LNCaP clone FGC (cell line): ENCODE measurements around the gene MBL2.

Source experiments
- DNase-seq: peaks from one replicate; pipeline ENCODE4 v3.0.0-alpha.2; 2011; ENCODE audit warnings: low read depth
- H3K4me3 ChIP-seq: 2 replicates; pipeline ENCODE4 v1.5.1; 2011; ENCODE audit warnings: mild to moderate bottlenecking, low read depth, low read length, control low read depth
- CTCF ChIP-seq: IDR thresholded peaks from 2 replicates; pipeline ENCODE4 v1.5.1; 2012; ENCODE audit warnings: mild to moderate bottlenecking; ENCODE audit not compliant: control insufficient read depth, insufficient read depth; ENCODE audit errors: extremely low read depth

MBL2 gene

GRCh38 chr10:52772623-52773022 is at the start of gene MBL2:
TSS of gene MBL2 (minus strand) at chr10:52772784. CDS start at chr10:52771635, 1,149 bp downstream.
- no peak for TF ChIP-seq CTCF

GRCh38 chr10:52820309-52820708 is 47.7 kb upstream of the MBL2 start:
- no peak for DNase-seq
- no peak for TF ChIP-seq CTCF
- no peak overlapping the region for H3K4me3 ChIP-seq

More at GRCh38 chr10:52772623-52773022, at the start of gene MBL2:
- DNase-seq: no peak
- H3K4me3 ChIP-seq: no peak within 1 kb of the TSS

- TF ChIP-seq CTCF: peak; percentile 80
- no peak overlapping the region for H3K4me3 ChIP-seq
- peak; percentile 74 for DNase-seq
These were observed 45.4 kb upstream of the MBL2 start for GRCh38 chr10:52818019-52818418.

GRCh38 chr10:52814506-52814905 is 41.9 kb upstream of the MBL2 start:
- DNase-seq: no peak

GRCh38 chr10:52811776-52812175 is 39.2 kb upstream of the MBL2 start:
- TF ChIP-seq CTCF: no peak
- H3K4me3 ChIP-seq: no peak overlapping the region
- no peak for DNase-seq

More at GRCh38 chr10:52814506-52814905, 41.9 kb upstream of the MBL2 start:
- no peak for TF ChIP-seq CTCF
- no peak overlapping the region for H3K4me3 ChIP-seq

GRCh38 chr10:52810761-52811160 is 38.2 kb upstream of the MBL2 start:
- H3K4me3 ChIP-seq: no peak overlapping the region
- no peak for DNase-seq
- no peak for TF ChIP-seq CTCF

- DNase-seq: no peak
- TF ChIP-seq CTCF: no peak
- no peak overlapping the region for H3K4me3 ChIP-seq
These were observed 35.2 kb upstream of the MBL2 start for GRCh38 chr10:52807803-52808202.
